ENCODE data around the gene TP53I11.

TP53I11 gene

DNA sequence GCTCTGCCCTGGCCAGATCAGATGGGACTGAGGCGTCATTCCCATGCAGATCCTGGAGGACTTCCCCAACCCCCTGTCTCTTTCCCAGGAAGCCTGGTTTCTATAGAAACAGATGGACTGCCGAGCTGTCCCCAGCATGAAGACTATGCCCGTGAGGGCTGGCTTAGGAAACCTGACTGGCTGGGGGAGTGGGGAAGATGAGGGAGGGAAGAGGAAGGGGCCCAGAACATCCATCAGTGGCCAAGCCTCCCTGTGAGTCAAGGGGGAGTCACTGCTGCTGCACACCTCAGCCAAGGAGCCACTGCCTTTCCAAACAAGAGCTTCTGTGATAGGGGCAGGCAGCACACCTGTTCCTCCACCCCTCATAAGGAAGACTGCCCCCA is 5.8 kb downstream of the TP53I11 start:
- H2AFZ ChIP-seq (ENCODE audit: low read length), result no peak overlapping the region
- no peaks in the 10 kb centered on the region; the same call in none of the 2 replicates for H3K27me3 ChIP-seq (ENCODE audit: insufficient read depth, low read length)
- H3K9me3 ChIP-seq (ENCODE audit: low read length), result no peaks in the 10 kb centered on the region
- no peaks in the 10 kb centered on the region for H3K9me2 ChIP-seq (ENCODE audit: low read depth, low read length)
- no peaks in the 10 kb centered on the region for H3K36me3 ChIP-seq (ENCODE audit: insufficient read depth, low read length)
- no peaks in the 10 kb centered on the region for H3F3A ChIP-seq (ENCODE audit: insufficient read depth, low read length)
- TF ChIP-seq, protein P1, sequence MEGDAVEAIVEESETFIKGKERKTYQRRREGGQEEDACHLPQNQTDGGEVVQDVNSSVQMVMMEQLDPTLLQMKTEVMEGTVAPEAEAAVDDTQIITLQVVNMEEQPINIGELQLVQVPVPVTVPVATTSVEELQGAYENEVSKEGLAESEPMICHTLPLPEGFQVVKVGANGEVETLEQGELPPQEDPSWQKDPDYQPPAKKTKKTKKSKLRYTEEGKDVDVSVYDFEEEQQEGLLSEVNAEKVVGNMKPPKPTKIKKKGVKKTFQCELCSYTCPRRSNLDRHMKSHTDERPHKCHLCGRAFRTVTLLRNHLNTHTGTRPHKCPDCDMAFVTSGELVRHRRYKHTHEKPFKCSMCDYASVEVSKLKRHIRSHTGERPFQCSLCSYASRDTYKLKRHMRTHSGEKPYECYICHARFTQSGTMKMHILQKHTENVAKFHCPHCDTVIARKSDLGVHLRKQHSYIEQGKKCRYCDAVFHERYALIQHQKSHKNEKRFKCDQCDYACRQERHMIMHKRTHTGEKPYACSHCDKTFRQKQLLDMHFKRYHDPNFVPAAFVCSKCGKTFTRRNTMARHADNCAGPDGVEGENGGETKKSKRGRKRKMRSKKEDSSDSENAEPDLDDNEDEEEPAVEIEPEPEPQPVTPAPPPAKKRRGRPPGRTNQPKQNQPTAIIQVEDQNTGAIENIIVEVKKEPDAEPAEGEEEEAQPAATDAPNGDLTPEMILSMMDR (IDR thresholded peaks at IDR 0.05; ENCODE audit: low read length), result no peak
- TF ChIP-seq EZH2 (IDR thresholded peaks at IDR 0.05; ENCODE audit: borderline replicate concordance, low read length), result no peak
- no peak overlapping the region for H3K27ac ChIP-seq (ENCODE audit: low read depth, low read length, poor library complexity, severe bottlenecking)
- H3K4me2 ChIP-seq (ENCODE audit: low read length), result no peak overlapping the region
- no peak overlapping the region for H3K4me3 ChIP-seq (ENCODE audit: low read depth, low read length, poor library complexity, severe bottlenecking)
- H4K20me1 ChIP-seq (ENCODE audit: insufficient read depth, low read length), result no peaks in the 10 kb centered on the region
- H3K79me2 ChIP-seq (ENCODE audit: insufficient read depth, low read length), result no peaks in the 10 kb centered on the region
- H3K9ac ChIP-seq (ENCODE audit: low read length), result no peak overlapping the region
- peaks cover 8% of the 10 kb centered on the region for H3K4me1 ChIP-seq (ENCODE audit: insufficient read depth, low read length, severe bottlenecking)

DNA sequence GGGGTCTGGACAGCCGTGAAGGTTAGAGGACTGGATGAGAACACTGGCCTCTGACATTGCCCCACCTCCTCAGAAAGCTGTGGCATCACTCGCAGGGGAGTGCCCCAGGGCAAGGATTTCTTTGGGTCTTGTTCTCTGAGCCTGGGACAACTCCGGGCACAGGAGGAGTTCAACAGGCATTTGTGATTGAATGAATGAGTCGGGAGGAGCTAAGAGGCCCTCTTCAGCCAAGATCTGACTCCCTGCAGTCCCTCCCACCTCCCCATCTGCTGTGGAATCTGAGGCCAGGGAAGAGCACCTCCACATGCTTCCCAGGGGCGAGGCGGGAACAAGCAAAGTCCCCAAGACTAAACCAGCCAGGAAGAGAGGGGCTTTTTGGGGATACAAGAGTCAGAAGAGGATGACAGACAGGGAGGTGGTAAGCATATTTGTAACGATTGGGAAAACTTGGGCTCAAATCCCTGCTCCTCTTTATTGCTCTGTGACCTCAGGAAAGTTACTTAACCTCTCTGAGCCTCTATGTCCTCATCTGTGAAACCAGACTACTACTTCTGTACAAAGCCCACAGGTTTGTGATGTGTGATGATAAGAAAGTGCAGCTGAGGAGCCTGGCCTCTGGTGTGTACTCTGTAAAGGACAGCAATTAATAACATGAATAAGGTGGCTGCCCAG is 6.4 kb downstream of the TP53I11 start:
- Histone ChIP-seq H3K9me2 (ENCODE audit: low read depth, low read length) (no peaks in the 10 kb centered on the region), H3K27ac (ENCODE audit: low read depth, low read length, poor library complexity, severe bottlenecking) (no peak overlapping the region), H3K36me3 (ENCODE audit: insufficient read depth, low read length) (no peaks in the 10 kb centered on the region), H3K9ac (ENCODE audit: low read length) (no peak overlapping the region), H3K4me1 (ENCODE audit: insufficient read depth, low read length, severe bottlenecking) (peaks cover 8% of the 10 kb centered on the region), H4K20me1 (ENCODE audit: insufficient read depth, low read length) (no peaks in the 10 kb centered on the region), H3K27me3 (ENCODE audit: insufficient read depth, low read length) (no peaks in the 10 kb centered on the region; the same call in none of the 2 replicates), H3F3A (ENCODE audit: insufficient read depth, low read length) (no peaks in the 10 kb centered on the region), H3K4me2 (ENCODE audit: low read length) (no peak overlapping the region), H3K9me3 (ENCODE audit: low read length) (no peaks in the 10 kb centered on the region), H3K79me2 (ENCODE audit: insufficient read depth, low read length) (no peaks in the 10 kb centered on the region), H2AFZ (ENCODE audit: low read length) (no peak overlapping the region), H3K4me3 (ENCODE audit: low read depth, low read length, poor library complexity, severe bottlenecking) (no peak overlapping the region)
- TF ChIP-seq, protein P1 (IDR thresholded peaks at IDR 0.05; ENCODE audit: low read length), result no peak
- no peak for TF ChIP-seq EZH2 (IDR thresholded peaks at IDR 0.05; ENCODE audit: borderline replicate concordance, low read length)

DNA sequence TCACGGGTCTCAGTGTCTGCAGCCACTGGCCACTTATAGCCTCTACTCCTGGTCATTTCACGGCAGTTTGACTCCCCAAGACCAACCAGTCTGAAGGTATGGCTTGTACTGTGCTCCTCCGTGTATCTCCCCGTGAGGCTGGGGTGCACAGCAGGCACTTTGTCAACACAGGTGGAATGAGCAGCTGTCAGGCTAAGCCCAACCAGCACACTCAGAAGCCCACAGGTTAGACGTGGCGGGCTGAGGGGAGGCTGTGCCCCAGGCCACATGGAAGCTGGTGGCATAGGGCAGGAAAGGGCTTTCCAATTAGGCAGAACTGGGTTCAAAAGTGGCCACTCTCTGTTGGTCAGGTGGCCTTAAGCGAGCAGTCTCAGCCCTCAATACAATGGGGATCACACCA is 7.0 kb downstream of the TP53I11 start:
- H3K9me2 ChIP-seq (ENCODE audit: low read depth, low read length), result no peaks in the 10 kb centered on the region
- no peak overlapping the region for H3K9ac ChIP-seq (ENCODE audit: low read length)
- no peak overlapping the region for H3K4me2 ChIP-seq (ENCODE audit: low read length)
- no peaks in the 10 kb centered on the region for H3F3A ChIP-seq (ENCODE audit: insufficient read depth, low read length)
- no peaks in the 10 kb centered on the region for H3K9me3 ChIP-seq (ENCODE audit: low read length)
- no peaks in the 10 kb centered on the region for H3K36me3 ChIP-seq (ENCODE audit: insufficient read depth, low read length)
- H3K27ac ChIP-seq (ENCODE audit: low read depth, low read length, poor library complexity, severe bottlenecking), result no peak overlapping the region
- H3K4me3 ChIP-seq (ENCODE audit: low read depth, low read length, poor library complexity, severe bottlenecking), result no peak overlapping the region
- TF ChIP-seq, protein P1 (IDR thresholded peaks at IDR 0.05; ENCODE audit: low read length), result no peak
- no peak for TF ChIP-seq EZH2 (IDR thresholded peaks at IDR 0.05; ENCODE audit: borderline replicate concordance, low read length)
- no peaks in the 10 kb centered on the region for H4K20me1 ChIP-seq (ENCODE audit: insufficient read depth, low read length)
- H3K79me2 ChIP-seq (ENCODE audit: insufficient read depth, low read length), result no peaks in the 10 kb centered on the region
- H2AFZ ChIP-seq (ENCODE audit: low read length), result no peak overlapping the region
- peaks cover 8% of the 10 kb centered on the region for H3K4me1 ChIP-seq (ENCODE audit: insufficient read depth, low read length, severe bottlenecking)
- no peaks in the 10 kb centered on the region; the same call in none of the 2 replicates for H3K27me3 ChIP-seq (ENCODE audit: insufficient read depth, low read length)

All from OCI-LY1 (cell line).